ENCODE data around the gene VBP1. TPM values are rescaled to one million over a fixed set of nuclear protein-coding genes. Genes with fewer than 3 reads are reported as not detected.

The VBP1 gene
- total RNA-seq, 1 experiment from 2014 or later = 50.5 TPM

- TF ChIP-seq FOXP4 (CRISPR knock-in tag; IDR thresholded peaks at IDR 0.05) = no peak
- no peak for TF ChIP-seq RELA (CRISPR knock-in tag; IDR thresholded peaks at IDR 0.05; ENCODE audit: borderline replicate concordance)
- no peak for TF ChIP-seq RORB (CRISPR knock-in tag; IDR thresholded peaks at IDR 0.05)
- no peak for TF ChIP-seq ZNF219 (CRISPR knock-in tag; IDR thresholded peaks at IDR 0.05; ENCODE audit: borderline replicate concordance)
- no peak for TF ChIP-seq CREB1 (CRISPR knock-in tag; IDR thresholded peaks at IDR 0.05)
- TF ChIP-seq ZNF416 (CRISPR knock-in tag; IDR thresholded peaks at IDR 0.05) = no peak
- no peak for TF ChIP-seq NR1H2 (CRISPR knock-in tag; IDR thresholded peaks at IDR 0.05)
- TF ChIP-seq AR (CRISPR knock-in tag; IDR thresholded peaks at IDR 0.05) = no peak
- TF ChIP-seq TEAD4 (CRISPR knock-in tag; IDR thresholded peaks at IDR 0.05) = no peak
These were observed 2.5 kb upstream of the VBP1 start (continued) for GRCh38 chrX:155213731-155214130.

- no peak for DNase-seq (ENCODE audit: low spot score)
- POLR2A ChIA-PET = interaction anchor here (1.0 kb wide), 1 partner anchor 454 kb away, joined by 3 read pairs; no protein-coding TSS in a partner anchor
These were observed 649 bp upstream of the VBP1 start for GRCh38 chrX:155215443-155216178.

More at GRCh38 chrX:155215443-155216178, 649 bp upstream of the VBP1 start:
- TF ChIP-seq STAT6 (CRISPR knock-in tag; conservative IDR thresholded peaks at IDR 0.05; ENCODE audit: low read depth) (no peak), ERG (CRISPR knock-in tag; IDR thresholded peaks at IDR 0.05) (no peak), USF1 (CRISPR knock-in tag; IDR thresholded peaks at IDR 0.05) (no peak), GRHL2 (CRISPR knock-in tag; IDR thresholded peaks at IDR 0.05; ENCODE audit: insufficient replicate concordance, severe bottlenecking) (no peak), ZNF671 (CRISPR knock-in tag; IDR thresholded peaks at IDR 0.05) (no peak), ZNF416 (CRISPR knock-in tag; IDR thresholded peaks at IDR 0.05) (no peak), PRRX2 (CRISPR knock-in tag; IDR thresholded peaks at IDR 0.05) (no peak), RELA (CRISPR knock-in tag; IDR thresholded peaks at IDR 0.05; ENCODE audit: borderline replicate concordance) (no peak), FOXP4 (CRISPR knock-in tag; IDR thresholded peaks at IDR 0.05) (no peak), ELF4 (CRISPR knock-in tag; IDR thresholded peaks at IDR 0.05; ENCODE audit: low read depth) (no peak), HMGXB4 (CRISPR knock-in tag; IDR thresholded peaks at IDR 0.05) (no peak), ZNF263 (CRISPR knock-in tag; IDR thresholded peaks at IDR 0.05; ENCODE audit: low read depth) (no peak)
- H3K9me3 Mint-ChIP-seq = no peaks in the 10 kb centered on the region
- peaks cover 14% of the 10 kb centered on the region for H3K4me1 Mint-ChIP-seq
- no peak for ATAC-seq
- CTCF ChIA-PET = interaction anchor here (0.6 to 1.7 kb wide), 9 partner anchors 9 to 299 kb away, joined by 3 to 8 read pairs (median 4); no protein-coding TSS in a partner anchor
- H3K27ac Mint-ChIP-seq = peak overlapping the region; percentile 53; the same call in 1 of the 2 replicates
- peaks cover 18% of the 10 kb centered on the region for H3K27me3 Mint-ChIP-seq (ENCODE audit: low read depth)
- H3K36me3 Mint-ChIP-seq = peaks cover 4% of the 10 kb centered on the region; the same call in 1 of the 2 replicates
- H3K4me3 Mint-ChIP-seq = peak overlapping the region; percentile 97

All from WTC11 (cell line).